Renal pelvis (tissue), 4 donors: ENCODE measurements around the gene NXPH4. TPM values are rescaled to one million over a fixed set of nuclear protein-coding genes. Genes with fewer than 3 reads are reported as not detected.

Experiments used
- DNase-seq: peaks from one replicate; pipeline ENCODE4 v3.0.0-alpha.2; 2013
- polyA plus RNA-seq, 3 donors: library from polyadenylated mRNA; unstranded; fragments of 120-200 nt; gene quantifications; one replicate each; pipeline ENCODE4 v1.2.1, GENCODE V29; 2013; ENCODE audit not compliant: insufficient read length in 3 of 3

NXPH4 gene
- polyA plus RNA-seq, 3 donors = 3.7 to 5.8 (median 3.9) TPM

DNA sequence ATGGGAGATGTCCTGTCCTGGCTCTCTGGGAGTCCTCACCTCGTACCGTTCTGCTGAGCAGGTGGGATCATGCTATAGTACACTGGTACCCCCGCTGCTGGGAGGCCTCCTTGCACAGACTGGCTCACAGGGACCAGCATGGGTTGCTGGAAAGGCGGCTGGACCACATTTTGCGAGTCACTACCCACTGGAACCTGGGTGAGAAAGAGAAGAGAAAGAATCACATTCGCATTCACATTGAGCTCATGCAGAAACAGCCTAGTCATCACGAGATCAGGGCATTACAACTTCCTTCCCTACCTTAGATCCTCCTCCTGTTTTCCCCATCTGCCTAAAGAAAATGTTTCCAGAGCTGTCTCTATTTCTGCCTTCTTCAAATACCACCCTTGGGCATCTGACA is 51.7 kb downstream of the NXPH4 start:
- DNase-seq = no peak

- no peak for DNase-seq
These were observed 54.4 kb downstream of the NXPH4 start for GRCh38 chr12:57270966-57271470.

- DNase-seq = no peak
These were observed 56.0 kb downstream of the NXPH4 start for GRCh38 chr12:57272337-57273151.

DNA sequence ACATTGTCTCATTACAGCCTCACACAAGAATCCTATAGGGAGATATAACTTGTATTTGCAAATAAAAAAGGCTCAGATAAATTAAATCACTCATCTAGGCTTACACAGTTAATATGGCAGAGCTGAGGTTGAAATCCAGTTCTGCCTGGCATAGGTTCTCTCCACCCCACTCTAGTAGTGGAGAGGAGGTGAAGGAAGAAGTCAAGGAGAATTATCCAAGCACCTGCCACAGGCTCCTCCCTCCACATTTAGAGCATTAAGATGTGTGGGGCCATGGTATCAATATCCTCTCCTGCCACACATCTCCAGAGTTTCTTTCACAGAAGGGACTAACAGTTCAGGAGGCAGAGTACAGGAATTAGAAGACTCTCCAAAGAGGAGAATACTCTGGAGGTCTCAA is 56.9 kb downstream of the NXPH4 start:
- no peak for DNase-seq

Other genes starting within 250 kb of the NXPH4 start
- 10 to 100 TPM; 12.8 to 14.0 (median 13.8) TPM for gene ZBTB39, start 210.2 kb upstream of the NXPH4 start, polyA plus RNA-seq
- 1 to 10 TPM in 2 of 3 donors, under 1 TPM in 1; 0.64 to 2.2 (median 1.1) TPM for gene TAC3, start 200.3 kb upstream of the NXPH4 start, polyA plus RNA-seq
- under 1 TPM; 0.14 to 0.25 (median 0.21) TPM for gene MYO1A, start 166.7 kb upstream of the NXPH4 start, polyA plus RNA-seq
- 10 to 100 TPM; 22.1 to 35.0 (median 27.9) TPM for gene NEMP1, start 138.0 kb upstream of the NXPH4 start, polyA plus RNA-seq
- 10 to 100 TPM; 47.0 to 53.9 (median 53.8) TPM for gene NAB2, start 127.7 kb upstream of the NXPH4 start, polyA plus RNA-seq
- 100 to 1,000 TPM in 2 of 3 donors, 10 to 100 TPM in 1; 98.8 to 134 (median 127) TPM for gene STAT6, start 105.4 kb upstream of the NXPH4 start, polyA plus RNA-seq
- 100 to 1,000 TPM in 1 of 3 donors, 10 to 100 TPM in 2; 70.4 to 103 (median 83.3) TPM for gene LRP1, start 88.3 kb upstream of the NXPH4 start, polyA plus RNA-seq
- not detected for gene LRP1-AS, start 69.2 kb upstream of the NXPH4 start, polyA plus RNA-seq
- gene SHMT2, start 12.9 kb downstream of the NXPH4 start, polyA plus RNA-seq = 10 to 100 TPM; 82.5 to 90.7 (median 89.9) TPM
- 1 to 10 TPM; 4.3 to 9.6 (median 7.8) TPM for gene STAC3, start 34.4 kb downstream of the NXPH4 start, polyA plus RNA-seq
- gene R3HDM2, start 214.2 kb downstream of the NXPH4 start, polyA plus RNA-seq = 10 to 100 TPM; 58.3 to 97.0 (median 88.7) TPM
- gene INHBC, start 218.0 kb downstream of the NXPH4 start, polyA plus RNA-seq = under 1 TPM; 0.22 to 0.27 (median 0.26) TPM
- gene INHBE, start 238.5 kb downstream of the NXPH4 start, polyA plus RNA-seq = under 1 TPM; 0.53 to 0.77 (median 0.53) TPM
- gene GLI1, start 243.0 kb downstream of the NXPH4 start, polyA plus RNA-seq = 10 to 100 TPM; 20.2 to 21.2 (median 20.5) TPM